Muscle of arm (tissue), 12 donors: ENCODE data around the gene MELK. TPM values are rescaled to one million over a fixed set of nuclear protein-coding genes. Genes with fewer than 3 reads are reported as not detected.

Experiments
- polyA plus RNA-seq, 12 donors: library from polyadenylated mRNA; unstranded; fragments of 120-200 nt; gene quantifications; one replicate each; pipeline ENCODE4 v1.2.1, GENCODE V29; 2013; ENCODE audit not compliant: insufficient read length in 12 of 12

MELK gene
- polyA plus RNA-seq, 12 donors, result 6.9 to 17.9 (median 11.7) TPM; not detected in 1

Other genes starting within 250 kb of the MELK start
- gene RNF38, start 172.6 kb upstream of the MELK start, polyA plus RNA-seq, result 10 to 100 TPM in 11 of 12 donors, not detected in 1; 24.4 to 31.8 (median 28.8) TPM